ENCODE measurements around the gene THADA.

THADA gene

DNA sequence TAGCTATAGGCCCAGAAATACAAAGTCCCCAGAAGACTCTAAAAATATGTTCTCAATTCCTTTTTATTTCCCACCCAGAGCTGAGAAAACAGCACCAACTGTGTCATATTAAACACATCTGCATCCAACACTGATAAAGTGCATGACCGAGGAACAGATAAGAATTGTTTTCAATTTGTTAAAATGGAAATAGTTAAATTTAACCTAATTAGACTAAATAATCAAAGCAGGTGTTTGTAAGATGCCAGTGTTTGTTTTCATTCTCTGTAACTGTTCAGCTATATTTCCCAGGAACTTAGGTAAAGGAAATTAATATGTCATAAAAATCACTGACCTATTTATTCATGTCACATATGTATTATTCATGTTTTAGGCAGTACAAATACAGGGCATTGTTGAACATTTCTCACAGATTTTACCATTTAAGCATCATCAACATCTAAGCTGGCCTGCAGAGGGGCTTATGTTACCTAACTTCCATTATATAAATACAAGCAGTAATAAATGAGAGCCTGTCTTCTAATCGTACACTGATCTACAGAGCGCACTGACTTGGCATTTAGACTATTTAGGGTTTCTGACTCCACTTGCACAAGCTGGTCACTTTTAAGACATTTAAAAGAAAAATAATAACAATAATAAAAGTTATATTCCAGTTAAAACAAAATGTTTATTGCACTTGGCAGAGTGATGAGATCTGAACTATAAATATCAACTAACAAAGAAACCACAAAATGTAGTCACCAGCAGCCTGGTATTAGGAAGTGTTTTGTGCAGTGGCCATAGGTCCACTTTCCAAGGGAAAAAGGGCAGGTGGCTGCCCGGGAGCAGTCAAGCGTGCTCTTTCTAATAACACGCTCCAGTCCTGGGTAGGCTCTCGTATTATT, 282.8 kb downstream of the THADA start:
- DNase-seq (ENCODE audit: extremely low spot score): no peak
- POLR2A ChIA-PET: interaction anchor here (0.9 kb wide), 1 partner anchor 9 kb away, joined by 3 read pairs; no protein-coding TSS in a partner anchor

DNA sequence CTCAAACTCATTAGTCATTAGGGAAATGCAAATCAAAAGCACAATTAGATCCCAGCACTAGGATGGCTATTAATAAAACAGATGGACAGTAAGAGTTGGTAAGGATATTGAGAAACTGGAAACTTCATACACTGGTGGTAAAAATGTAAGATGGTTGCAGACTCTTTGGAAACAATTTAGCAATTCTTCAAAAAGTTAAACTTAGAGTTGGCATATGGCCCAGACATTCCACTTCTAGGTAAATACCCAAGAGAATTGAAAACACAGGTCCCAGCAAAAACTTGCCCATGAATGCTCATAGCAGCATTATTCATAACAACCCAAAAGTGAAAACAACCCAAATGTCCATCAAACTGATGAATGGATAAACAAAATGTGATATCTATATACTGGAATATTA, 284.6 kb downstream of the THADA start:
- TF ChIP-seq PKNOX1 (IDR thresholded peaks at IDR 0.05) (no peak), CTBP1 (IDR thresholded peaks at IDR 0.05; ENCODE audit: borderline replicate concordance) (no peak), TARDBP (IDR thresholded peaks at IDR 0.05) (no peak), BHLHE40 (IDR thresholded peaks at IDR 0.05; ENCODE audit: borderline replicate concordance) (no peak), L3MBTL2 (conservative IDR thresholded peaks at IDR 0.05) (no peak), FOXM1 (IDR thresholded peaks at IDR 0.05; ENCODE audit: borderline replicate concordance) (no peak), ELF4 (IDR thresholded peaks at IDR 0.05) (no peak)
- ChIA-PET CTCF (no interaction called here), POLR2A (no interaction called here)
- DNase-seq (ENCODE audit: extremely low spot score): no peak

More for the DNA sequence above, 282.8 kb downstream of the THADA start:
- CTCF ChIA-PET: interaction anchor here (0.6 kb wide), 1 partner anchor 474 kb away, joined by 3 read pairs; no protein-coding TSS in a partner anchor
- TF ChIP-seq BHLHE40 (IDR thresholded peaks at IDR 0.05; ENCODE audit: borderline replicate concordance): no peak
- no peak for TF ChIP-seq SUZ12 (IDR thresholded peaks at IDR 0.05)
- no peak for TF ChIP-seq L3MBTL2 (conservative IDR thresholded peaks at IDR 0.05)
- no peak for TF ChIP-seq ELF4 (IDR thresholded peaks at IDR 0.05)

DNA sequence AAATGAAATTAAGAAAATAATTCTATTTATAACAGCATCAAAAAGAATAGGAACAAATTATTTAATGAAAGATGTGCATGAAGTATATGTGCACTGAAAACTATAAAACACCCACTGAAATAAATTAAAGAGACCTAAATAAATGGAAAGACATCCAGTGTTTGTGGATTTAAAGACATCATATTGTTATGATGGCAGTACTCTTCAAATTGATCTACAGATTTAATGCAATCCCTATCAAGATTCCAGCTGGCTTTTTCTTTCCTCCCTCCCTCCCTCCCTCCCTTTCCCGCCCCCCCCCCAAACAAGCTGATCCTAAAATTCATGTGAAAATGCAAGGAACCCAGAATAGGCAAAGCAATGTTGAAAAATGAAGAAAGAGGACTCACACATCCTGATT, 285.9 kb downstream of the THADA start:
- CTCF ChIA-PET: no interaction called here
- TF ChIP-seq NFRKB (IDR thresholded peaks at IDR 0.05) (no peak), FOXK2 (IDR thresholded peaks at IDR 0.05) (no peak), TARDBP (IDR thresholded peaks at IDR 0.05) (no peak), SUZ12 (IDR thresholded peaks at IDR 0.05) (no peak)
- POLR2A ChIA-PET: no interaction called here
- DNase-seq (ENCODE audit: extremely low spot score): no peak

DNA sequence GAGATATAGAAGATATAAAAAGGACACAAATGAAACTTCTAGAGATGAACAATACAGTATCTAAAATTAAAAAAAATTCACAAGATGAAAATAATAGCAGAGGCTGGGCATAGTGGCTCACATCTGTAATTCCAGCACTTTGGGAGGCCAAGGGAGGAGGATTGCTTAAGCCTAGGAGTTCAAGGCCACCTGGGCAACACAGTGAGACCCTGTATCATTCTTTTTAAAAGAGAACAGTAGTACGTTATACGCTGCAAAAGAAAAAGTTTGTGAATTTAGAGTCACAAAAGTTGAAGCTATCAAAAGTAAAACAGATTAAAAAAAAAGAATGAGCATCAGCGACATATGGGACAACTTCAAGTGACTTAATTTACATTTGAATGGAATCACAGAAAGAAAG, 287.9 kb downstream of the THADA start:
- no peak for DNase-seq (ENCODE audit: extremely low spot score)
- TF ChIP-seq SP1 (IDR thresholded peaks at IDR 0.05) (no peak), LEF1 (IDR thresholded peaks at IDR 0.05; ENCODE audit: borderline replicate concordance) (no peak), PKNOX1 (IDR thresholded peaks at IDR 0.05) (no peak), ARNT (IDR thresholded peaks at IDR 0.05) (no peak), FOXK2 (IDR thresholded peaks at IDR 0.05) (no peak), NFRKB (IDR thresholded peaks at IDR 0.05) (no peak), ZNF384 (IDR thresholded peaks at IDR 0.05) (no peak), ELF4 (IDR thresholded peaks at IDR 0.05) (no peak), CTBP1 (IDR thresholded peaks at IDR 0.05; ENCODE audit: borderline replicate concordance) (no peak), BHLHE40 (IDR thresholded peaks at IDR 0.05; ENCODE audit: borderline replicate concordance) (no peak)
- CTCF ChIA-PET: no interaction called here
- POLR2A ChIA-PET: no interaction called here

GRCh38 chr2:43307046-43307445, 288.8 kb downstream of the THADA start:
- ChIA-PET CTCF (no interaction called here), POLR2A (no interaction called here)
- TF ChIP-seq SP1 (IDR thresholded peaks at IDR 0.05): no peak
- TF ChIP-seq TARDBP (IDR thresholded peaks at IDR 0.05): no peak
- TF ChIP-seq BHLHE40 (IDR thresholded peaks at IDR 0.05; ENCODE audit: borderline replicate concordance): no peak

GRCh38 chr2:43306197-43306596, 289.6 kb downstream of the THADA start:
- CTCF ChIA-PET: no interaction called here
- no peak for DNase-seq (ENCODE audit: extremely low spot score)
- TF ChIP-seq FOXM1 (IDR thresholded peaks at IDR 0.05; ENCODE audit: borderline replicate concordance) (no peak), ZNF384 (IDR thresholded peaks at IDR 0.05) (no peak), HDGF (IDR thresholded peaks at IDR 0.05; ENCODE audit: borderline replicate concordance) (no peak), L3MBTL2 (conservative IDR thresholded peaks at IDR 0.05) (no peak), SUZ12 (IDR thresholded peaks at IDR 0.05) (no peak), CTBP1 (IDR thresholded peaks at IDR 0.05; ENCODE audit: borderline replicate concordance) (no peak), FOXA1 (IDR thresholded peaks at IDR 0.05) (no peak), BHLHE40 (IDR thresholded peaks at IDR 0.05; ENCODE audit: borderline replicate concordance) (no peak), FOXK2 (IDR thresholded peaks at IDR 0.05) (no peak), NFRKB (IDR thresholded peaks at IDR 0.05) (no peak), PKNOX1 (IDR thresholded peaks at IDR 0.05) (no peak), ELF4 (IDR thresholded peaks at IDR 0.05) (no peak), SP1 (IDR thresholded peaks at IDR 0.05) (no peak)
- POLR2A ChIA-PET: no interaction called here

More at GRCh38 chr2:43307046-43307445, 288.8 kb downstream of the THADA start:
- DNase-seq (ENCODE audit: extremely low spot score): no peak

DNA sequence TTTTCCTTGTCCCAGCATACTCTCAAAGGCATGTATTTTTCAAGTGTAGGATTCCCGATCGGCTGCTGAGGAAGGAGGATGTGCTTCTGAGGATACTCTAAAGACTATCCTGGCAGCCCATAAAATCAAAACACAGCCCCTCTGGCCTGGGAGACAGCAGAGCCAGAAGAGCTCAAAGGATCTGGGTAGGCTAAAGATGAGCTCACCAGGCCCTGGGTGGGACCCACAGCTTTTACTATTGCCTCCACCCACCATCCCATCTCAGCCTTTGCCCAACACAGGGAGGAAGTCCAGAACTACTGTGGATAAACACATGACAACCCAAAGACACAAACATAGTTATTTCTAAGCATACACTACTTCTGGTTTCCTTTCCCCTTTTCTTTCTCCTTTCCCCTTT, 290.3 kb downstream of the THADA start:
- CTCF ChIA-PET: interaction anchor here (0.6 kb wide), 1 partner anchor 180 kb away, joined by 3 read pairs; no protein-coding TSS in a partner anchor
- no peak for DNase-seq (ENCODE audit: extremely low spot score)
- TF ChIP-seq ELF4 (IDR thresholded peaks at IDR 0.05): no peak
- no peak for TF ChIP-seq SUZ12 (IDR thresholded peaks at IDR 0.05)
- no peak for TF ChIP-seq ZNF384 (IDR thresholded peaks at IDR 0.05)
- TF ChIP-seq HDGF (IDR thresholded peaks at IDR 0.05; ENCODE audit: borderline replicate concordance): no peak
- no peak for TF ChIP-seq BHLHE40 (IDR thresholded peaks at IDR 0.05; ENCODE audit: borderline replicate concordance)
- no peak for TF ChIP-seq SP1 (IDR thresholded peaks at IDR 0.05)
- TF ChIP-seq NFRKB (IDR thresholded peaks at IDR 0.05): no peak
- no peak for TF ChIP-seq FOXK2 (IDR thresholded peaks at IDR 0.05)
- TF ChIP-seq ARNT (IDR thresholded peaks at IDR 0.05): no peak
- no peak for TF ChIP-seq L3MBTL2 (conservative IDR thresholded peaks at IDR 0.05)
- TF ChIP-seq FOXA1 (IDR thresholded peaks at IDR 0.05): no peak
- TF ChIP-seq PKNOX1 (IDR thresholded peaks at IDR 0.05): no peak
- no peak for TF ChIP-seq FOXM1 (IDR thresholded peaks at IDR 0.05; ENCODE audit: borderline replicate concordance)
- TF ChIP-seq LEF1 (IDR thresholded peaks at IDR 0.05; ENCODE audit: borderline replicate concordance): no peak
- TF ChIP-seq TARDBP (IDR thresholded peaks at IDR 0.05): no peak
- TF ChIP-seq CTBP1 (IDR thresholded peaks at IDR 0.05; ENCODE audit: borderline replicate concordance): no peak
- POLR2A ChIA-PET: interaction anchor here (1.4 kb wide), 1 partner anchor 12 kb away, joined by 3 read pairs; no protein-coding TSS in a partner anchor
